ENCODE measurements around the gene BBS5.

DNA sequence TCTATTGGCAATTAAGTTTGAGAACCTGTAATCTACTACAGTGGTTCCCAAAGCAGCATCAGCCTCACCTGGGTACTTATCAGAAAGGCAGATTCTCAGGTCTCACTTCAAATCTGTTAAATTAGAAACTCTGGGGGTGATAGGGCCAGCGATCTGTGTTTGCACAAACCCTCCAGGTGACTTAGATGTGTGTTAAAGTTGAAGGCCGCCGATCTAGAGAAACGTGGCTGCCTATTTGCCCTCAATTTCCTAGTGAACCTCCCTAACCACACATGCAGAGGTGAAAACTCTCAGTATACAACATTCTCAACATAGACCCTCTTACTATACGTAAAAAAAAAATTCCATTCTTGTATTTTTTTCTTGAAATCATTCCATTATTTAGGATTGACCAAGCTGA is 44.4 kb downstream of the BBS5 start:
- TF ChIP-seq CTCF (IDR thresholded peaks at IDR 0.05; ENCODE audit: insufficient read depth, low read length, poor library complexity, severe bottlenecking) (no peak), EZH2phosphoT487 (conservative IDR thresholded peaks at IDR 0.05; ENCODE audit: low read length) (no peak)

Data from SU-DHL-6 (cell line).